Measurements from ENCODE around the gene MAP1A. TPM values are rescaled to one million over a fixed set of nuclear protein-coding genes. Genes with fewer than 3 reads are reported as not detected.

The MAP1A gene
- polyA plus RNA-seq, 2 of the 4 experiments (the other 2 are of a cell fraction), result 0.43 to 0.54 TPM

DNA sequence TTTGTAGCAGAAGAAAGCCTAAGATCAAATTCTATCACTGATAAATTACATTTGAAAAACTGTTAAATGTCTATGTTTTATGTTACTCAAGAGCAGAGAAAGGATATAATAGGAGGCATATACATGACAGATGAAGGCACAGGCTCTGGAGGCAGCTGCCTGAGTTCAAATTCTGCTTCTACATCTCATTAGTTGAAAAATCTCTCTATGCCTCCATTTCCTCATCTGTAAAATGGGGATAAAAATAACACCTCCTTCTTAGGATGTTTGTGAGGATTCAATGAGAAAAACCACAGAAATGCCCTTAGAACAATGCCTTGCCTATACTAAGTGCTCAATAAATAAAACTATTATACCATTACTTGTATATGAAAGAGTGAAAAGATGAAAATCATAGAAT is 45.4 kb upstream of the MAP1A start (continued):
- TF ChIP-seq ATOH8 (CRISPR knock-in tag; IDR thresholded peaks at IDR 0.05; ENCODE audit: low read depth) (no peak), CBX2 (IDR thresholded peaks at IDR 0.05; ENCODE audit: borderline replicate concordance, low read depth) (no peak)

DNA sequence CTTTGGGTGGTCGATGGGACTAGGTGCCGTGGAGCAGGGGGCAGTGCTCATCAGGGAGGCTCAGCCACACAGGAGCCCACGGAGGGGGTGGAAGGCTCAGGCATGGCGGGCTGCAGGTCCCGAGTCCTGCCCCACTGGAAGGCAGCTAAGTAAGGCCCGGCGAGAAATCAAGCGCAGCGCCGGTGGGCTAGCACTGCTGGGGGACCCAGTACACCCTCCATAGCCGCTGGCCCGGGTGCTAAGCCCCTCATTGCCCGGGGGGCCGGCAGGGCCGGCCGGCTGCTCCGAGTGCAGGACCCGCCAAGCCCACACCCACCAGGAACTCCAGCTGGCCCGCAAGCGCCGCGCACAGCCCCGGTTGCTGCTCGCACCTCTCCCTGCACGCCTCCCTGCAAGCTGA is 43.5 kb upstream of the MAP1A start:
- POLR2A ChIA-PET, result no interaction called here
- 100% methylated on average over 6 of the region's 25 CpGs for WGBS (ENCODE audit: missing lambda C conversion rate)
- no peaks in the 10 kb centered on the region for H3K9me3 ChIP-seq
- TF ChIP-seq KDM1A (IDR thresholded peaks at IDR 0.05; ENCODE audit: low read depth) (no peak), HES2 (IDR thresholded peaks at IDR 0.05) (no peak), CHD2 (IDR thresholded peaks at IDR 0.05; ENCODE audit: low read length, partially characterized antibody) (no peak), GATA3 (IDR thresholded peaks at IDR 0.05; ENCODE audit: borderline replicate concordance) (no peak), ATOH8 (CRISPR knock-in tag; IDR thresholded peaks at IDR 0.05; ENCODE audit: low read depth) (no peak), HMGXB4 (CRISPR knock-in tag; IDR thresholded peaks at IDR 0.05; ENCODE audit: borderline replicate concordance) (no peak), RARB (CRISPR knock-in tag; IDR thresholded peaks at IDR 0.05) (no peak), EHMT2 (IDR thresholded peaks at IDR 0.05; ENCODE audit: low read depth) (no peak)
- TF ChIP-seq, protein P1, sequence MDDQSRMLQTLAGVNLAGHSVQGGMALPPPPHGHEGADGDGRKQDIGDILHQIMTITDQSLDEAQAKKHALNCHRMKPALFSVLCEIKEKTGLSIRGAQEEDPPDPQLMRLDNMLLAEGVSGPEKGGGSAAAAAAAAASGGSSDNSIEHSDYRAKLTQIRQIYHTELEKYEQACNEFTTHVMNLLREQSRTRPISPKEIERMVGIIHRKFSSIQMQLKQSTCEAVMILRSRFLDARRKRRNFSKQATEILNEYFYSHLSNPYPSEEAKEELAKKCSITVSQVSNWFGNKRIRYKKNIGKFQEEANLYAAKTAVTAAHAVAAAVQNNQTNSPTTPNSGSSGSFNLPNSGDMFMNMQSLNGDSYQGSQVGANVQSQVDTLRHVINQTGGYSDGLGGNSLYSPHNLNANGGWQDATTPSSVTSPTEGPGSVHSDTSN (IDR thresholded peaks at IDR 0.05), result no peak
- H3K4me1 ChIP-seq, result no peaks in the 10 kb centered on the region
- CTCF ChIA-PET, result interaction anchor here (1.6 kb wide), 1 partner anchor 33 kb away, joined by 4 read pairs; no protein-coding TSS in a partner anchor
- no peak overlapping the region for H3K4me3 ChIP-seq
- ATAC-seq (no peak), DNase-seq (ENCODE audit: low read depth in 1 of 2, low spot score in 1 of 2) (no peak), FAIRE-seq (no peak)
- H3K27ac ChIP-seq, result no peak overlapping the region
- H3K4me2 ChIP-seq, result no peak overlapping the region

DNA sequence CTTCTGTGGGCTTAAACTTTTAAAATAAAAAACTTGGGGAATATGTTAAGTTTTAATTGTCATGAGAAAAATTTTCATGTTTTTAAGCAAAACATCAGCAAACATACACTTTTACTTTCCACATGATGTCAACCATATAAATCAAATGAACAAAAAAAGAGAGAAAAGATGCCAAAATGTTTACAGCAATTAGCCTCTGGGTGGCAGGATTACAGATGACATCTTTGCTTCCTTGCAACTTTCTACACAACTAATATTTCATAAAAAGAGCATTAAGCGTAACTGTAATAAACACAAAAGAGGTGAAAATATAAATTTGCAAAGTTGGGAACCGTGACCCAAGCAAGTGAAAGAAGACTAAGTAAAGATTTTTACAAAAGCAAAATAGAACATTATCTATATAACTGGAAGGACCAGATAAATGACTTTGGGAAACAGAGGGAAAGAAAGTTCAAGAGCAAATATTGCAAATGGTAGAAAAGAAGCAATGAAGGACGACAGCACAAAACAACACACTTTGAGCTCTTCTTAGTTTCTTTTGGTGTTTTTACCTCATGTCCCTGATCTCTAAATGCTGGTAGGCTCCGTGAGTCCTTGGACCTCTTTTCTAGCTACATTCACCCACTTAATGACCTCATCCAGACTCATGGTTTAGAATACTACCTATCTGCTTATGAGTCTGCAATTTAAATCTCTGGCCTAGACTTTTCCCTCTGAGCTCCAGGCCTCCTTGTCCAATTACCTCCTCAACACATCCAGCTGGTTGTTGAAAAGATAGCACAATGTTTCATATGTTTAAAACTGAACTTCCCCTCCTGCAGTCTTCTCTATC is 33.9 kb upstream of the MAP1A start:
- H3K4me1 ChIP-seq, result no peaks in the 10 kb centered on the region
- ATAC-seq, result no peak
- H3K4me2 ChIP-seq, result no peak overlapping the region
- peak in 1 of 2 experiments; percentile 14 for DNase-seq (ENCODE audit: low read depth in 1 of 2, low spot score in 1 of 2)
- TF ChIP-seq CBX2 (IDR thresholded peaks at IDR 0.05; ENCODE audit: borderline replicate concordance, low read depth) (no peak), RAD21 (conservative IDR thresholded peaks at IDR 0.05 in 1 of 2, IDR thresholded peaks at IDR 0.05 in 1 of 2) (peak in 1 of 2 experiments; percentile 25; a peak in 3 of 5 replicates), CTCF (IDR thresholded peaks at IDR 0.05) (peak; percentile 30; the same call in 2 of the 3 replicates)
- no peak overlapping the region for H3K4me3 ChIP-seq
- H3K9me3 ChIP-seq, result no peaks in the 10 kb centered on the region
- H3K27ac ChIP-seq, result no peak overlapping the region
- POLR2A ChIA-PET, result no interaction called here
- no peak for FAIRE-seq
- 79% methylated on average over 4 of the region's 4 CpGs for WGBS (ENCODE audit: missing lambda C conversion rate)
- CTCF ChIA-PET, result interaction anchor here (0.7 to 1.6 kb wide), 3 partner anchors 16 to 28 kb away, joined by 3 to 5 read pairs (median 4); no protein-coding TSS in a partner anchor
